Transverse colon (tissue), 4 donors: ENCODE results near the gene IKZF3.

Experiments
- EP300 ChIP-seq: sonication (generic); formaldehyde crosslinking; IDR thresholded peaks from one replicate; pipeline ENCODE4 v1.6.1; 2017; ENCODE audit warnings: antibody characterized with exemption, low read depth
- POLR2A ChIP-seq: fragments of 450-650 bp; IDR thresholded peaks from one replicate; pipeline ENCODE4 v1.6.1; 2016; ENCODE audit warnings: antibody characterized with exemption, mild to moderate bottlenecking, moderate library complexity
- POLR2AphosphoS5 ChIP-seq, 3 donors: sonication (generic); formaldehyde crosslinking; IDR thresholded peaks; one replicate each; pipeline ENCODE4 v1.6.1; 2016; ENCODE audit warnings: antibody characterized with exemption in 3 of 3
- TF ChIP-seq, protein P1 (sequence below), 5 experiments: fragments of 200-600 bp in 3 of 5; fragments of 450-650 bp in 2 of 5; sonication (generic) in 3 of 5; IDR thresholded peaks; 1 replicate in 2 of 5; 2 replicates in 3 of 5; pipeline ENCODE4 v1.5.1; 2016 to 2017; ENCODE audit warnings: antibody characterized with exemption in 5 of 5, inconsistent platforms in 3 of 5, mild to moderate bottlenecking in 2 of 5, moderate library complexity in 1 of 5

DNA sequence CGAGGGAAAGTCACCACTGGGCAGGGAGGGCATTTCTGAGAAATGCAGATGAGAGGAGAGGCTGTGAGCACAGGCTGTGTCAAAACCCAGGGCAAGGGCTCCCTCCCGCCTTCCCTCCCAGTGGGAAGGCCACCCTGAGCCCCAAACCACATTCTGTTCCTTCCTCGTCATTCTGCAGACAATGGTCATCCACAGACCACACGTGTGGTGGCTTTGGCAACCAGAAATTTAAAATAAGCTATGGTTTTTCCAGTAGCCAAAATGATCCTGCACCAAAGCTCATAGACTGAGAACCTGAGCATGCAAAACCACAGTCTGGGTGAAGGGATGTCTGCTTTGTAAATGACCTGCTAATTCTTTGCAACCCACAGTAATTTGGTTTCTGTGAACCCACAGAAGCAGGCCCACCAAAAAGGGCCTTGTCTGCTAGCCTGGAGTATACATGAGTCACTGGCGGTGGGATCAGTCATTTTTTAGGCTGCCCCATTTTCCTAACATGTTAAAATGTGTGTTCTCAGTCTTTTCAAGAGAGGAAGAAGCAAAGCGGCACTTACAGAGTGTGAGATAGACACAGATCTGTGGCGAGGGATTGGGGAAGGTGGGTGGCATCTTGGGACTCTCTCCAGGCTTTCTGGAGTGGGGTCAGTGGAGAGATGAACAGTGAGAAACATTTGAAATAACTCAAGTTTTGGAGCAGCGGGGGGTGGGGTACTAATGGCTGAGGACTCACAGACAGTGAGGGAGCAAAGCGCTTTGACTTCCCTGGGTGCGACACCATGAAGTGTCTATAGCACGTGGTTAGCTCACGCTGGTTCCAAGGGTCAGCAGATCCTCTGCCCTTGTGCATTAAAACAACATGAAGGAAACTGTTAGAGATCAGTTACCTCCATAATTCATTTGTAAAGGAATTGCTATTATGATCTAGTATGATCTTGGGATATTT, 105.9 kb downstream of the IKZF3 start:
- no peak for TF ChIP-seq EP300
- TF ChIP-seq, protein P1, sequence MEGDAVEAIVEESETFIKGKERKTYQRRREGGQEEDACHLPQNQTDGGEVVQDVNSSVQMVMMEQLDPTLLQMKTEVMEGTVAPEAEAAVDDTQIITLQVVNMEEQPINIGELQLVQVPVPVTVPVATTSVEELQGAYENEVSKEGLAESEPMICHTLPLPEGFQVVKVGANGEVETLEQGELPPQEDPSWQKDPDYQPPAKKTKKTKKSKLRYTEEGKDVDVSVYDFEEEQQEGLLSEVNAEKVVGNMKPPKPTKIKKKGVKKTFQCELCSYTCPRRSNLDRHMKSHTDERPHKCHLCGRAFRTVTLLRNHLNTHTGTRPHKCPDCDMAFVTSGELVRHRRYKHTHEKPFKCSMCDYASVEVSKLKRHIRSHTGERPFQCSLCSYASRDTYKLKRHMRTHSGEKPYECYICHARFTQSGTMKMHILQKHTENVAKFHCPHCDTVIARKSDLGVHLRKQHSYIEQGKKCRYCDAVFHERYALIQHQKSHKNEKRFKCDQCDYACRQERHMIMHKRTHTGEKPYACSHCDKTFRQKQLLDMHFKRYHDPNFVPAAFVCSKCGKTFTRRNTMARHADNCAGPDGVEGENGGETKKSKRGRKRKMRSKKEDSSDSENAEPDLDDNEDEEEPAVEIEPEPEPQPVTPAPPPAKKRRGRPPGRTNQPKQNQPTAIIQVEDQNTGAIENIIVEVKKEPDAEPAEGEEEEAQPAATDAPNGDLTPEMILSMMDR (IDR thresholded peaks at IDR 0.05), result no peak
- no peak for TF ChIP-seq POLR2A
- TF ChIP-seq POLR2AphosphoS5 (IDR thresholded peaks at IDR 0.05), result no peak
